Stimulated activated CD4-positive, alpha-beta T cell treated with anti-CD3 and anti-CD28 coated beads, Interleukin-15, amount 100 ng/mL, for 48 hours (primary cell): ENCODE results near the gene MRPS35.
A peak's percentile ranks its signal among the peaks of the same experiment; 100 is the strongest.

ENCODE experiments used
- DNase-seq, 2 donors: peaks; one replicate each; pipeline ENCODE4 v3.0.0-alpha.2; 2020; ENCODE audit warnings: low read depth in 2 of 2

Gene MRPS35

GRCh38 chr12:27772328-27773049 is 61.9 kb downstream of the MRPS35 start:
- no peak for DNase-seq

- no peak for DNase-seq
Measured at GRCh38 chr12:27777141-27777540, 66.5 kb downstream of the MRPS35 start.

GRCh38 chr12:27778206-27778605 is 67.6 kb downstream of the MRPS35 start:
- no peak for DNase-seq

- no peak for DNase-seq
Measured at GRCh38 chr12:27779416-27779919, 68.8 kb downstream of the MRPS35 start.

- peak; percentile 44 to 47 for DNase-seq
Measured at GRCh38 chr12:27779920-27780611, 69.4 kb downstream of the MRPS35 start, which contains the start of the genes KLHL42 and MANSC4. Gene KLHL42, plus strand, starts transcription at chr12:27780233. Its CDS starts 98 bp downstream, at chr12:27780331. Gene MANSC4, minus strand, starts transcription at chr12:27780236. Its CDS starts 8,960 bp downstream, at chr12:27771276.

GRCh38 chr12:27780612-27781408 is 70.2 kb downstream of the MRPS35 start:
- DNase-seq = no peak

GRCh38 chr12:27781680-27782079 is 71.0 kb downstream of the MRPS35 start:
- no peak for DNase-seq

- DNase-seq = no peak
Measured at GRCh38 chr12:27782481-27782880, 71.8 kb downstream of the MRPS35 start.

- DNase-seq = no peak
Measured at GRCh38 chr12:27785882-27786570, 75.4 kb downstream of the MRPS35 start.

- DNase-seq = no peak
Measured at GRCh38 chr12:27787559-27787958, 76.9 kb downstream of the MRPS35 start.

GRCh38 chr12:27790179-27790578 is 79.5 kb downstream of the MRPS35 start:
- DNase-seq = no peak

- no peak for DNase-seq
Measured at GRCh38 chr12:27794818-27795584, 84.4 kb downstream of the MRPS35 start.

- no peak for DNase-seq
Measured at GRCh38 chr12:27796128-27796527, 85.5 kb downstream of the MRPS35 start.

GRCh38 chr12:27797301-27798025 is 86.8 kb downstream of the MRPS35 start:
- DNase-seq = no peak

GRCh38 chr12:27800819-27801218 is 90.2 kb downstream of the MRPS35 start:
- no peak for DNase-seq

- DNase-seq = no peak
Measured at GRCh38 chr12:27801630-27802029, 91.0 kb downstream of the MRPS35 start.

GRCh38 chr12:27802511-27802910 is 91.9 kb downstream of the MRPS35 start:
- no peak for DNase-seq

GRCh38 chr12:27802936-27803335 is 92.3 kb downstream of the MRPS35 start:
- DNase-seq = no peak

GRCh38 chr12:27805238-27805637 is 94.6 kb downstream of the MRPS35 start:
- no peak for DNase-seq
